Pancreas (tissue), 10 donors: Measurements from ENCODE around the gene DUSP22. TPM values are rescaled to one million over a fixed set of nuclear protein-coding genes. Genes with fewer than 3 reads are reported as not detected.

Experiments used
- ATAC-seq, 4 donors: fragments of 200-7000 bp; cut with Tn5 transposase; one replicate each; pipeline versions ENCODE4 v1.8.0 to v1.9.1; 2020; ENCODE audit warnings: mild to moderate bottlenecking in 4 of 4, moderate library complexity in 4 of 4
- DNase-seq, 6 donors: peaks; one replicate each; pipeline ENCODE4 v3.0.0-alpha.2; 2020
- FAIRE-seq: peaks from 2 replicates; lab custom pipeline; 2012; peaks lifted over from hg19 to GRCh38; lab: Jason Lieb, UNC
- H3K27ac ChIP-seq, 4 donors: fragments of 200-600 bp; sonication (generic); 1 replicate in 3 of 4; 2 replicates in 1 of 4; pipeline versions ENCODE4 v1.5.0 to v1.8.0; 2020
- H3K27me3 ChIP-seq, 4 donors: fragments of 200-600 bp; one replicate each; pipeline ENCODE4 v1.8.0; 2021
- H3K36me3 ChIP-seq, 3 donors: fragments of 200-600 bp; sonication (generic) in 1 of 3; one replicate each; pipeline versions ENCODE4 v1.5.0 to v1.8.0; 2020 to 2021
- H3K4me1 ChIP-seq, 3 donors: fragments of 200-600 bp; one replicate each; pipeline ENCODE4 v1.8.0; 2021
- H3K4me3 ChIP-seq, 4 donors: fragments of 200-600 bp; sonication (generic) in 2 of 4; one replicate each; pipeline versions ENCODE4 v1.5.0 to v1.8.0; 2020 to 2021
- H3K9me3 ChIP-seq, 4 donors: fragments of 200-600 bp; one replicate each; pipeline ENCODE4 v1.8.0; 2021
- CTCF ChIP-seq, 4 donors: fragments of 200-600 bp; sonication (generic) in 3 of 4; IDR thresholded peaks; one replicate each; pipeline versions ENCODE4 v1.5.0 to v1.8.0; 2021; ENCODE audit warnings: antibody characterized with exemption in 4 of 4
- WGBS, 2 donors: extraction: QIAGEN DNeasy Blood & Tissue Kit; methylation state at CpG; one replicate each; pipeline ENCODE4 v1.1.7; 2013; 5-methylcytosine and 5-hydroxymethylcytosine counted together
- intact Hi-C, 3 donors: fragments of 100-400 bp; cut with DNase I; formaldehyde crosslinking; loops; one replicate each; pipeline versions ENCODE4 v1.11.1 to v1.14.2; 2022
- polyA plus RNA-seq, 2 donors: library from polyadenylated mRNA; stranded (reverse); fragments of 200-250 nt; gene quantifications; one replicate each; pipeline ENCODE4 v1.2.3, GENCODE V29; 2013
- total RNA-seq, 6 donors: library from RNA; stranded (reverse); fragmentation: NEBNext Ultra II Directional in 4 of 6; extraction: Animal tissue kit (Norgen Biotek cat#: 25700) in 4 of 6; gene quantifications; one replicate each; pipeline versions ENCODE4 v1.2.1 to v1.2.4, GENCODE V29; 2021 to 2023
- donor health status: healthy with polysubstance abuse.
- donor health status: DM: no; HTN: no; CAD: no; lungs with moderate emphysema.
- donor health status: DM: no; HTN: no; CAD: no.
- donor health status: control.
- donor health status: control.
- donor health status: Bipolar disorder and iron deficiency.
- donor health status: DM: yes; HTN: yes; CAD: no.
- donor health status: DM: no; HTN: no; CAD: no.
- donor health status: DM: no; HTN: no; CAD: no.
- donor health status: DM: yes; HTN: yes; CAD: no.

The DUSP22 gene
- total and polyA plus RNA-seq, 8 donors, result 16.4 to 32.9 (median 24.6) TPM

- Histone ChIP-seq H3K9me3 (no peaks in the 10 kb centered on the region), H3K4me1 (peaks cover 11 to 30% (median 13%) of the 10 kb centered on the region in 3 donors), H3K27ac (no peak overlapping the region), H3K4me3 (no peak overlapping the region), H3K36me3 (no peaks in the 10 kb centered on the region), H3K27me3 (no peaks in the 10 kb centered on the region)
- FAIRE-seq (no peak), ATAC-seq (no peak), DNase-seq (peak in 1 of 6 donors; percentile 58)
- intact Hi-C loops, result no loop called here
- 89 to 92% methylated on average over 12 of the region's 12 CpGs for WGBS, 2 donors
- TF ChIP-seq CTCF (IDR thresholded peaks at IDR 0.05), result no peak
Observed at GRCh38 chr6:309947-310346, 17.7 kb downstream of the DUSP22 start.

GRCh38 chr6:310671-311070, 18.4 kb downstream of the DUSP22 start:
- Histone ChIP-seq H3K9me3 (no peaks in the 10 kb centered on the region), H3K4me1 (peaks cover 7 to 22% (median 9%) of the 10 kb centered on the region in 3 donors), H3K27ac (no peak overlapping the region), H3K4me3 (no peak overlapping the region), H3K36me3 (no peaks in the 10 kb centered on the region), H3K27me3 (no peaks in the 10 kb centered on the region)
- ATAC-seq (no peak), FAIRE-seq (no peak), DNase-seq (no peak)
- TF ChIP-seq CTCF (IDR thresholded peaks at IDR 0.05), result no peak
- intact Hi-C loops, result no loop called here
- 59 to 60% methylated on average over 2 of the region's 2 CpGs for WGBS, 2 donors

- peak in 1 of 6 donors; percentile 52 for DNase-seq
- WGBS, 2 donors, result 76 to 77% methylated on average over 17 of the region's 17 CpGs
Observed at GRCh38 chr6:311679-312220, 19.5 kb downstream of the DUSP22 start.

GRCh38 chr6:313087-313486, 20.8 kb downstream of the DUSP22 start:
- DNase-seq, result no peak
- peak overlapping the region in 1 of 4 donors; percentile 20 for H3K27ac ChIP-seq

More at GRCh38 chr6:311679-312220, 19.5 kb downstream of the DUSP22 start:
- H3K27me3 ChIP-seq, result no peaks in the 10 kb centered on the region
- H3K27ac ChIP-seq, result no peak overlapping the region
- intact Hi-C loops, result no loop called here
- FAIRE-seq, result no peak
- TF ChIP-seq CTCF (IDR thresholded peaks at IDR 0.05), result no peak
- no peaks in the 10 kb centered on the region for H3K9me3 ChIP-seq
- no peaks in the 10 kb centered on the region for H3K36me3 ChIP-seq
- H3K4me3 ChIP-seq, result no peak overlapping the region
- peaks cover 6 to 12% (median 7%) of the 10 kb centered on the region in 3 donors for H3K4me1 ChIP-seq
- ATAC-seq, result no peak

More at GRCh38 chr6:313087-313486, 20.8 kb downstream of the DUSP22 start:
- 37 to 45% methylated on average over 2 of the region's 2 CpGs for WGBS, 2 donors
- H3K27me3 ChIP-seq, result no peaks in the 10 kb centered on the region
- intact Hi-C loops, result no loop called here
- no peak for TF ChIP-seq CTCF (IDR thresholded peaks at IDR 0.05)
- H3K9me3 ChIP-seq, result no peaks in the 10 kb centered on the region
- FAIRE-seq (no peak), ATAC-seq (peak in 3 of 4 donors; percentile 63 to 86 (median 82))
- H3K36me3 ChIP-seq, result no peaks in the 10 kb centered on the region
- no peak overlapping the region for H3K4me3 ChIP-seq
- H3K4me1 ChIP-seq, result peaks cover 6 to 11% (median 7%) of the 10 kb centered on the region in 3 donors
